MM.1S (cell line): ENCODE measurements around the gene ARMC2.

Source experiments
- CTCF ChIP-seq: fragments of 300-600 bp; sonication (generic); IDR thresholded peaks from 2 replicates; pipeline ENCODE4 v1.5.1; 2016; ENCODE audit warnings: antibody characterized with exemption, low read length, mixed read lengths
- EZH2 ChIP-seq: fragments of 300-600 bp; sonication (generic); optimal IDR thresholded peaks from 2 replicates; pipeline ENCODE3; 2017; ENCODE audit warnings: low read depth, mild to moderate bottlenecking, antibody characterized with exemption, low read length, mixed read lengths

DNA sequence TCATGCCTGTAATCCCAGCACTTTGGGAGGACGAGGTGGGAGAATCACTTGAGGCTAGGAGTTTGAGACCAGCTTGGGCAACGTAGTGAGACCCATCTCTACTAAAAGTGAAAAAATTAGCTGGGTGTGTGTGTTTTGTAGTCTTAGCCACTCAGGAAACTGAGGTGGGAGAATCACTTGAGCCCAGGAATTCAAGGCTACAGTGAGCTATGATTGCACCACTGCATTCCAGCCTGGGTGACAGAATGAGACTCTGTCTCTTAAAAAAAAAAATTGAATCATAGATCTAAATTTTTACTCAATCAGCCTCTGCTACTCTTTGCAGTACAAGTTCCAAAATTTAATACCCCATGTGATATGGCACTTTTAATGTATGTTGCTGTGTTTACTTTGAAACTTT is 121.6 kb downstream of the ARMC2 start:
- TF ChIP-seq CTCF: no peak
- no peak for TF ChIP-seq EZH2
